A673 (cell line): ENCODE data around the gene B3GALT6.

ENCODE experiments used
- EZH2 ChIP-seq: fragments of 200-600 bp; sonication (generic); IDR thresholded peaks from 2 replicates; pipeline ENCODE4 v1.6.1; 2017; ENCODE audit warnings: borderline replicate concordance, low read depth, mild to moderate bottlenecking, mixed read lengths, antibody characterized with exemption, low read length; ENCODE audit not compliant: poor library complexity, severe bottlenecking
- TF ChIP-seq, protein P1 (sequence below): fragments of 300-800, 200-600 bp; sonication (generic); conservative IDR thresholded peaks from 2 replicates; pipeline ENCODE4 v1.5.1; 2017; ENCODE audit warnings: low read depth, mild to moderate bottlenecking, antibody characterized with exemption, low read length, moderate library complexity, mixed read lengths

DNA sequence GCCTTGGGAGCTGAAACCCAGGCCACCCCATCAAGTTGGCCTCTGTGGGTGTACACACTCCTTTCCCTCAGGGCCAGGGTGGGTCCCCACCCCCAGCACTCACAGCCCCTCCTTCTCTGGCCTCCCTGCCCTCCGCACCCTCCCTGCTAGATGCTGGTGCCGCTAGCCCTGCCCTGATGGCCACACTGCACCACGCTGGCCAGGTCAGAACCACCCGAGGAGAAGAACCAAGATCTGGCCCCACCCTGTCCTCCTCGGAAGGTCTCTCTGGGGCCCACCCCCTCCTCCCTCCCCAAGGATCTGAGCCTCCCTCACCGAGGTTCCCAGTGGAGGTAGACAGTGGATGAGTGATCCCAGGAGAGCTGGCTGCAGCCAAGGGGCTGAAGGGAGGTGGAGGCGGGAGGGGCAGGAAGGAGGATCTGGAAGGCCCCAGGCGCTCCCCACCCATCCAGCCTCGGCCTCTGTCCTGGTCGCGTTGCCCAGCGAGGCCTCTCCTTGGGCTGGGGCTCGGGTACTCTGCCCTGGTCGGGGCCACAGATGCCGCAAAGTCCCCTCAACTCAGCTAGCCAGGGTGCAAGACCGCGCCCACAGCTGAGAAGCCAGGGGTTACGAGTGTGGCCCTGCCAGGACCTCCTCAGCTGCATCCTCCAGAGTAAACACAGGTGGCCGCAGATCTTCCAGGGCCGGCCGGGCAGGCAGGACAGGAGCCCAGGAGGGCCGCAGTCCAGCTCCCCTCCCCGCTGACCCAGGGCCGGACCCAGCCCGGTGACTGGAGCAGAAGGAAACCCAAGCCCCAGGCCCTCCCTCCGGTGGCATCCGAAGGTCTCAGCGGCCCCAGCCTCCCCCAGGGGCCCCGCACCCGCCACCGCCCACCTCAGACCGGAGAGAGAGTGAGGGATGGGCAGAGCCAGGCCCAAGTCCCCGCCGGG is 5.2 kb downstream of the B3GALT6 start:
- TF ChIP-seq, protein P1, sequence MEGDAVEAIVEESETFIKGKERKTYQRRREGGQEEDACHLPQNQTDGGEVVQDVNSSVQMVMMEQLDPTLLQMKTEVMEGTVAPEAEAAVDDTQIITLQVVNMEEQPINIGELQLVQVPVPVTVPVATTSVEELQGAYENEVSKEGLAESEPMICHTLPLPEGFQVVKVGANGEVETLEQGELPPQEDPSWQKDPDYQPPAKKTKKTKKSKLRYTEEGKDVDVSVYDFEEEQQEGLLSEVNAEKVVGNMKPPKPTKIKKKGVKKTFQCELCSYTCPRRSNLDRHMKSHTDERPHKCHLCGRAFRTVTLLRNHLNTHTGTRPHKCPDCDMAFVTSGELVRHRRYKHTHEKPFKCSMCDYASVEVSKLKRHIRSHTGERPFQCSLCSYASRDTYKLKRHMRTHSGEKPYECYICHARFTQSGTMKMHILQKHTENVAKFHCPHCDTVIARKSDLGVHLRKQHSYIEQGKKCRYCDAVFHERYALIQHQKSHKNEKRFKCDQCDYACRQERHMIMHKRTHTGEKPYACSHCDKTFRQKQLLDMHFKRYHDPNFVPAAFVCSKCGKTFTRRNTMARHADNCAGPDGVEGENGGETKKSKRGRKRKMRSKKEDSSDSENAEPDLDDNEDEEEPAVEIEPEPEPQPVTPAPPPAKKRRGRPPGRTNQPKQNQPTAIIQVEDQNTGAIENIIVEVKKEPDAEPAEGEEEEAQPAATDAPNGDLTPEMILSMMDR, result no peak
- TF ChIP-seq EZH2, result no peak
